Measurements from ENCODE around the gene RALGAPA2. TPM values are rescaled to one million over a fixed set of nuclear protein-coding genes. Genes with fewer than 3 reads are reported as not detected.

Gene RALGAPA2
- polyA plus RNA-seq, 1 of the 3 experiments (the other 2 are of a cell fraction), result 1.0 TPM

DNA sequence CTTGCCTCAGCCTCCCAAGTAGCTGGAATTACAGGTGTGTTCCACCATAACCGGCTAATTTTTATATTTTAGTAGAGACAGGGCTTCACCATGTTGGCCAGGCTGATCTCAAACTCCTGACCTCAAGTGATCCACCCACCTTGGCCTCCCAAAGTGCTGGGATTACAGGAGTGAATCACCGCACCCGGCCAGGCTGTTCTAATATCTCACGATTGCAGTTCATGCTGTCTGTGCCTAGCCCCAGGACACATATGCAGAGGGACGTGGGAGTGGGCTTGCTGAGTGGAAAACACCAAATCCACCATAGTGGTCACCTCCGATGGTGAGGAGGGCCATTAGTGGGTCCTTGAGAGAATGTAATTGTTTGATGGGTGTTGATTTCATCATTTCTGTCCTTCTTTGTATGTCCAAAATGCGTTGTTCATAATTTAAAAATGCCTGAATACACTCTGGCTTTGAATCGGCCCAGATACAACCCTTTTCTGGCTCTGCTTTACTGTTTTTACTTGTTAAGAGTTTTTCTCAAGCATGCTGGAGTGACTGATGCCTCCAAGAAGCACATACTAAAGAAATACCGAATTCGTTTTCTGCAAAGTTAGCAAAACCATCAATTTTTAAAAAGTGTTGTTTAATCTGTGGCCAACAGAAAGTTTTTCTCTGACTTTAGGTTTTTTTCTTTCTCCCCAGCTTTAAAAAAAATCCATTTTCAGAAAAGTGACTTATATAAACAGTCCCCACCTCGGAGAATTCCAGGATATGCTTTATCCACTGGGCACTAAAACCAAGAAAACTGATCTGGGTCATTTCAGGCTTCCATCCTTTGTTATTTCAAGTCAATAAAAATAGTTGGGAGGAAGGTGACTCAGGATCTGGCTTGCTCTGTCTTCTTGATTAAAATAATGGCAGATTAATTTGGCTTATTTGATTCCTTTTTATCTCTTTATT, 18.8 kb upstream of the RALGAPA2 start:
- CTCF ChIA-PET, result interaction anchor here (1.2 kb wide), 1 partner anchor 20 kb away, joined by 3 read pairs; no protein-coding TSS in a partner anchor
- TF ChIP-seq RCOR1 (IDR thresholded peaks at IDR 0.05; ENCODE audit: low read length) (no peak), ELF1 (IDR thresholded peaks at IDR 0.05) (no peak), FOSL2 (IDR thresholded peaks at IDR 0.05; ENCODE audit: borderline replicate concordance, low read depth) (no peak)
- TF ChIP-seq, protein P1, sequence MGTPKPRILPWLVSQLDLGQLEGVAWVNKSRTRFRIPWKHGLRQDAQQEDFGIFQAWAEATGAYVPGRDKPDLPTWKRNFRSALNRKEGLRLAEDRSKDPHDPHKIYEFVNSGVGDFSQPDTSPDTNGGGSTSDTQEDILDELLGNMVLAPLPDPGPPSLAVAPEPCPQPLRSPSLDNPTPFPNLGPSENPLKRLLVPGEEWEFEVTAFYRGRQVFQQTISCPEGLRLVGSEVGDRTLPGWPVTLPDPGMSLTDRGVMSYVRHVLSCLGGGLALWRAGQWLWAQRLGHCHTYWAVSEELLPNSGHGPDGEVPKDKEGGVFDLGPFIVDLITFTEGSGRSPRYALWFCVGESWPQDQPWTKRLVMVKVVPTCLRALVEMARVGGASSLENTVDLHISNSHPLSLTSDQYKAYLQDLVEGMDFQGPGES (IDR thresholded peaks at IDR 0.05; ENCODE audit: low read depth, low read length), result no peak
- Histone ChIP-seq H3F3A (replicated peaks; ENCODE audit: insufficient read depth) (no peaks in the 10 kb centered on the region), H3K4me3 (ENCODE audit: low read depth in 2 of 2, low read length in 1 of 2) (no peak overlapping the region), H3K4me2 (peak overlapping the region; percentile 11), H3K9me3 (no peaks in the 10 kb centered on the region), H3K27ac (ENCODE audit: low read depth in 2 of 2, low read length in 1 of 2) (no peak overlapping the region), H4K20me1 (ENCODE audit: insufficient read depth) (no peaks in the 10 kb centered on the region), H3K9ac (no peak overlapping the region), H2AFZ (ENCODE audit: low read depth) (no peak overlapping the region), H3K9me2 (no peaks in the 10 kb centered on the region), H3K36me3 (replicated peaks in 1 of 2; ENCODE audit: control insufficient read depth in 1 of 2, insufficient read depth in 2 of 2, low read length in 1 of 2) (no peaks in the 10 kb centered on the region), H3K79me2 (ENCODE audit: insufficient read depth) (no peaks in the 10 kb centered on the region), H3K27me3 (ENCODE audit: insufficient read depth) (no peaks in the 10 kb centered on the region; the same call in 1 of the 2 replicates), H3K4me1 (ENCODE audit: control insufficient read depth in 1 of 2, insufficient read depth in 2 of 2, low read depth in 1 of 2, low read length in 1 of 2) (peaks cover 0 to 12% of the 10 kb centered on the region in 2 experiments; a peak in 1 of 4 replicates)
- WGBS (ENCODE audit: low lambda C conversion rate), result 22% methylated on average over 11 of the region's 11 CpGs
- POLR2A ChIA-PET, result no interaction called here
- DNase-seq, result no peak

GRCh38 chr20:20729563-20729962, 17.1 kb upstream of the RALGAPA2 start:
- H3K27ac ChIP-seq (ENCODE audit: low read depth in 2 of 2, low read length in 1 of 2), result no peak overlapping the region
- POLR2A ChIA-PET, result interaction anchor here (1.1 kb wide), 1 partner anchor 16 kb away, joined by 3 read pairs; no protein-coding TSS in a partner anchor
- H3K9ac ChIP-seq, result no peak overlapping the region
- no peak overlapping the region for H3K4me3 ChIP-seq (ENCODE audit: low read depth in 2 of 2, low read length in 1 of 2)
- no peaks in the 10 kb centered on the region for H4K20me1 ChIP-seq (ENCODE audit: insufficient read depth)
- H3K79me2 ChIP-seq (ENCODE audit: insufficient read depth), result no peaks in the 10 kb centered on the region
- peaks cover 0 to 12% of the 10 kb centered on the region in 2 experiments; a peak in 1 of 4 replicates for H3K4me1 ChIP-seq (ENCODE audit: control insufficient read depth in 1 of 2, insufficient read depth in 2 of 2, low read depth in 1 of 2, low read length in 1 of 2)
- H3K9me3 ChIP-seq, result no peaks in the 10 kb centered on the region
- no peak overlapping the region for H2AFZ ChIP-seq (ENCODE audit: low read depth)
- 30% methylated on average over 3 of the region's 3 CpGs for WGBS (ENCODE audit: low lambda C conversion rate)
- H3K9me2 ChIP-seq, result no peaks in the 10 kb centered on the region
- TF ChIP-seq CHD2 (IDR thresholded peaks at IDR 0.05; ENCODE audit: low read length, partially characterized antibody) (no peak), GABPA (IDR thresholded peaks at IDR 0.05; ENCODE audit: low read depth) (no peak), MEF2A (IDR thresholded peaks at IDR 0.05; ENCODE audit: borderline replicate concordance, low read depth) (no peak), EP300 (IDR thresholded peaks at IDR 0.05; ENCODE audit: borderline replicate concordance in 1 of 2, low read depth in 1 of 2, low read length in 1 of 2) (no peak), GATA2 (CRISPR knock-in tag; IDR thresholded peaks at IDR 0.05) (no peak), ELF1 (IDR thresholded peaks at IDR 0.05) (no peak), CTCF (IDR thresholded peaks at IDR 0.05) (no peak), NRF1 (IDR thresholded peaks at IDR 0.05; ENCODE audit: low read depth, low read length) (no peak), TAF1 (IDR thresholded peaks at IDR 0.05; ENCODE audit: borderline replicate concordance, low read depth, low read length) (no peak)
- TF ChIP-seq, protein P2, sequence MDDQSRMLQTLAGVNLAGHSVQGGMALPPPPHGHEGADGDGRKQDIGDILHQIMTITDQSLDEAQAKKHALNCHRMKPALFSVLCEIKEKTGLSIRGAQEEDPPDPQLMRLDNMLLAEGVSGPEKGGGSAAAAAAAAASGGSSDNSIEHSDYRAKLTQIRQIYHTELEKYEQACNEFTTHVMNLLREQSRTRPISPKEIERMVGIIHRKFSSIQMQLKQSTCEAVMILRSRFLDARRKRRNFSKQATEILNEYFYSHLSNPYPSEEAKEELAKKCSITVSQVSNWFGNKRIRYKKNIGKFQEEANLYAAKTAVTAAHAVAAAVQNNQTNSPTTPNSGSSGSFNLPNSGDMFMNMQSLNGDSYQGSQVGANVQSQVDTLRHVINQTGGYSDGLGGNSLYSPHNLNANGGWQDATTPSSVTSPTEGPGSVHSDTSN (IDR thresholded peaks at IDR 0.05), result no peak
- H3K4me2 ChIP-seq, result no peak overlapping the region
- CTCF ChIA-PET, result interaction anchor here (1.0 to 1.8 kb wide), 3 partner anchors 20 to 95 kb away, joined by 3 to 7 read pairs (median 5); no protein-coding TSS in a partner anchor
- H3K27me3 ChIP-seq (ENCODE audit: insufficient read depth), result no peaks in the 10 kb centered on the region; the same call in 1 of the 2 replicates
- no peak for DNase-seq
- H3F3A ChIP-seq (replicated peaks; ENCODE audit: insufficient read depth), result no peaks in the 10 kb centered on the region
- no peaks in the 10 kb centered on the region for H3K36me3 ChIP-seq (replicated peaks in 1 of 2; ENCODE audit: control insufficient read depth in 1 of 2, insufficient read depth in 2 of 2, low read length in 1 of 2)
